ENCODE results near the gene KIF21A.

DNA sequence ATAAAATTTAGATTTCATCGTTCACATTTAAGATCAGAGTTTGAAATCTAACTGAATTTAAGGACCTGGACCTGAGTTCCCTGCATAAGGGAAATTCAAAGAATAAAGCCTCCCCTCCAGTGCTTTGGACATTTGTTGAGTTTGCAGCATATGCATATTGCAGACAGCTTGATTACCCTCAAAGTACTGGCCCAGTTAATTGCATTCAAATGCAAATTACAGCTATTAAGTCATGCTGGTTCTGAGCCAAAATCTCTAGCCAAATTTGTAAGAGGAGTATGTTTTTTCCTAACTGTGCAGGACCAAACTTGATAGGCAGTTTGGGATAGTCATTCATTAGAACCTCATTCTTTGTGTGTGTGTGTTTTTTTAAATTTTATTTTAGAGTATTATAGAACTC lies 9.1 kb upstream of the KIF21A start:
- TF ChIP-seq, protein P1, sequence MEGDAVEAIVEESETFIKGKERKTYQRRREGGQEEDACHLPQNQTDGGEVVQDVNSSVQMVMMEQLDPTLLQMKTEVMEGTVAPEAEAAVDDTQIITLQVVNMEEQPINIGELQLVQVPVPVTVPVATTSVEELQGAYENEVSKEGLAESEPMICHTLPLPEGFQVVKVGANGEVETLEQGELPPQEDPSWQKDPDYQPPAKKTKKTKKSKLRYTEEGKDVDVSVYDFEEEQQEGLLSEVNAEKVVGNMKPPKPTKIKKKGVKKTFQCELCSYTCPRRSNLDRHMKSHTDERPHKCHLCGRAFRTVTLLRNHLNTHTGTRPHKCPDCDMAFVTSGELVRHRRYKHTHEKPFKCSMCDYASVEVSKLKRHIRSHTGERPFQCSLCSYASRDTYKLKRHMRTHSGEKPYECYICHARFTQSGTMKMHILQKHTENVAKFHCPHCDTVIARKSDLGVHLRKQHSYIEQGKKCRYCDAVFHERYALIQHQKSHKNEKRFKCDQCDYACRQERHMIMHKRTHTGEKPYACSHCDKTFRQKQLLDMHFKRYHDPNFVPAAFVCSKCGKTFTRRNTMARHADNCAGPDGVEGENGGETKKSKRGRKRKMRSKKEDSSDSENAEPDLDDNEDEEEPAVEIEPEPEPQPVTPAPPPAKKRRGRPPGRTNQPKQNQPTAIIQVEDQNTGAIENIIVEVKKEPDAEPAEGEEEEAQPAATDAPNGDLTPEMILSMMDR (conservative IDR thresholded peaks at IDR 0.05 in 1 of 2, IDR thresholded peaks at IDR 0.05 in 1 of 2; ENCODE audit: extremely low read depth in 1 of 2, insufficient read depth in 1 of 2, low read depth in 1 of 2, low read length in 2 of 2): no peak
- TF ChIP-seq EZH2 (IDR thresholded peaks at IDR 0.05; ENCODE audit: borderline replicate concordance, low read length): no peak
